K562 (cell line): ENCODE data around the gene ZNF521. TPM values are rescaled to one million over a fixed set of nuclear protein-coding genes. Genes with fewer than 3 reads are reported as not detected.

Source experiments
- ATAC-seq: fragments of 200-7000 bp; cut with Tn5 transposase; 3 replicates; pipeline ENCODE4 v1.9.1; 2020; ENCODE audit warnings: moderate library complexity
- BruUV-seq: library from RNA; stranded (reverse); fragments of 400-500 nt; replicated peaks from 2 replicates; lab custom pipeline; 2021; lab: Mats Ljungman, UMichigan
- CTCF ChIA-PET: fragments of 300-600 bp; formaldehyde crosslinking; extraction: SDS; loops from one replicate; lab custom pipeline; 2021; ENCODE audit warnings: low intra/inter-chr PET ratio; lab: Yijun Ruan, JAX
- POLR2A ChIA-PET: fragments of 300-600, 350-650 bp; sonication (Branson Sonifier 250); formaldehyde crosslinking; extraction: SDS; loops from one replicate; lab custom pipeline; 2021; ENCODE audit warnings: antibody characterized with exemption, inconsistent platforms; lab: Yijun Ruan, JAX
- DNase-seq, 4 experiments: peaks; one replicate each; pipeline versions ENCODE4 v3.0.0 to v3.0.0-alpha.2; 2011 to 2018; ENCODE audit warnings: low spot score in 3 of 4, mixed read lengths in 3 of 4; ENCODE audit errors: extremely low read depth in 1 of 4
- FAIRE-seq: peaks from 2 replicates; lab custom pipeline; 2011; peaks lifted over from hg19 to GRCh38; lab: Jason Lieb, UNC
- H2AFZ ChIP-seq: 2 replicates; pipeline ENCODE4 v1.6.0; 2011; ENCODE audit warnings: low read depth, low read length, control low read depth, inconsistent platforms
- H3K27ac ChIP-seq: fragments of 200-600 bp; 3 replicates; pipeline ENCODE4 v1.8.0; 2011; ENCODE audit warnings: low read depth, mild to moderate bottlenecking, control low read depth, inconsistent platforms, low read length, moderate library complexity, mixed read lengths; ENCODE audit errors: extremely low read depth
- H3K27me3 ChIP-seq, 2 experiments: fragments of 300-600 bp in 1 of 2; 2 replicates in 1 of 2; 3 replicates in 1 of 2; pipeline versions ENCODE4 v1.6.0 to v1.8.0; 2011; ENCODE audit warnings: inconsistent platforms in 2 of 2, low read length in 2 of 2, mild to moderate bottlenecking in 1 of 2, mixed read lengths in 1 of 2, moderate library complexity in 1 of 2; ENCODE audit not compliant: control insufficient read depth in 2 of 2, insufficient read depth in 2 of 2
- H3K36me3 ChIP-seq: fragments of 300-600 bp; 3 replicates; pipeline ENCODE4 v1.8.0; 2011; ENCODE audit warnings: mild to moderate bottlenecking, low read length, inconsistent platforms; ENCODE audit not compliant: control insufficient read depth, insufficient read depth
- H3K4me1 ChIP-seq, 2 experiments: fragments of 200-600 bp in 1 of 2; replicated peaks in 1 of 2; 2 replicates in 1 of 2; 3 replicates in 1 of 2; pipeline versions ENCODE4 v1.5.1 to v1.8.0; 2011; ENCODE audit warnings: inconsistent platforms in 2 of 2, low read length in 2 of 2, mild to moderate bottlenecking in 1 of 2, mixed read lengths in 1 of 2, moderate library complexity in 1 of 2; ENCODE audit not compliant: control insufficient read depth in 2 of 2, insufficient read depth in 2 of 2
- H3K4me2 ChIP-seq: 2 replicates; pipeline ENCODE4 v1.6.1; 2011; ENCODE audit warnings: low read length, control low read depth, inconsistent platforms, mixed read lengths; ENCODE audit not compliant: insufficient read depth
- H3K4me3 ChIP-seq: fragments of 200-600 bp; sonication (generic), shearing (Covaris generic); 2 replicates; pipeline ENCODE4 v1.5.1; 2016; ENCODE audit warnings: control low read depth, inconsistent platforms
- H3K79me2 ChIP-seq: fragments of 200-600 bp; 3 replicates; pipeline ENCODE4 v1.8.0; 2011; ENCODE audit warnings: low read length, inconsistent platforms; ENCODE audit not compliant: control insufficient read depth, insufficient read depth
- H3K9ac ChIP-seq, 2 experiments: 2 replicates each; pipeline versions ENCODE4 v1.6.0 to v1.6.1; 2011; ENCODE audit warnings: low read depth in 2 of 2, low read length in 2 of 2, control low read depth in 1 of 2, inconsistent platforms in 1 of 2, mild to moderate bottlenecking in 1 of 2, mixed read lengths in 1 of 2; ENCODE audit not compliant: insufficient read depth in 1 of 2
- H3K9me1 ChIP-seq: one replicate; pipeline ENCODE4 v1.6.0; 2011; ENCODE audit warnings: inconsistent platforms, mild to moderate bottlenecking, low read length, moderate library complexity; ENCODE audit not compliant: control insufficient read depth, insufficient read depth
- H3K9me3 ChIP-seq: replicated peaks from 2 replicates; pipeline ENCODE4 v1.5.1; 2011; ENCODE audit warnings: low read depth, low read length, inconsistent platforms; ENCODE audit not compliant: control insufficient read depth, insufficient read depth
- H4K20me1 ChIP-seq: replicated peaks from 2 replicates; pipeline ENCODE4 v1.6.1; 2011; ENCODE audit warnings: low read length, inconsistent platforms, mixed read lengths; ENCODE audit not compliant: control insufficient read depth, insufficient read depth
- ASH1L ChIP-seq: fragments of 450-650 bp; IDR thresholded peaks from 2 replicates; pipeline ENCODE4 v1.6.1; 2018; ENCODE audit warnings: borderline replicate concordance, mild to moderate bottlenecking, low read depth; ENCODE audit not compliant: partially characterized antibody
- BHLHE40 ChIP-seq: IDR thresholded peaks from 2 replicates; pipeline ENCODE4 v1.6.1; 2011; ENCODE audit warnings: low read length, improper control_type of control experiment
- CBX3 ChIP-seq, 2 experiments: IDR thresholded peaks; 1 replicate in 1 of 2; 2 replicates in 1 of 2; pipeline ENCODE4 v1.6.1; 2012; ENCODE audit warnings: inconsistent platforms in 2 of 2, low read length in 2 of 2, borderline replicate concordance in 1 of 2, control low read depth in 1 of 2
- KDM2B ChIP-seq: fragments of 250-450 bp; sonication (Bioruptor Pico); IDR thresholded peaks from 2 replicates; pipeline ENCODE4 v1.8.0; 2021; ENCODE audit warnings: mild to moderate bottlenecking, moderate library complexity
- KDM4B ChIP-seq, 2 experiments: fragments of 450-650 bp in 1 of 2; sonication (generic) in 1 of 2; IDR thresholded peaks; 2 replicates each; pipeline ENCODE4 v1.6.1; 2016 to 2017; ENCODE audit warnings: borderline replicate concordance in 2 of 2, antibody characterized with exemption in 1 of 2, low read depth in 1 of 2, mild to moderate bottlenecking in 1 of 2
- POLR2AphosphoS5 ChIP-seq: IDR thresholded peaks from 2 replicates; pipeline ENCODE4 v1.6.1; 2011; ENCODE audit warnings: mild to moderate bottlenecking, low read depth, low read length, moderate library complexity; ENCODE audit not compliant: control insufficient read depth, insufficient read depth
- TOE1 ChIP-seq, 2 experiments: fragments of 450-650 bp in 1 of 2; sonication (generic) in 1 of 2; formaldehyde crosslinking in 1 of 2; IDR thresholded peaks; 2 replicates each; pipeline versions ENCODE4 v1.7.1 to v1.8.0; 2016 to 2022; ENCODE audit warnings: borderline replicate concordance in 2 of 2, mild to moderate bottlenecking in 2 of 2, antibody characterized with exemption in 1 of 2, inconsistent platforms in 1 of 2, low read depth in 1 of 2, missing genetic modification reagents in 1 of 2, moderate library complexity in 1 of 2
- ZNF318 ChIP-seq, 2 experiments: fragments of 450-650 bp; IDR thresholded peaks; 2 replicates each; pipeline ENCODE4 v1.6.1; 2016; ENCODE audit warnings: mild to moderate bottlenecking in 2 of 2, borderline replicate concordance in 1 of 2, low read depth in 1 of 2, moderate library complexity in 1 of 2
- WGBS: fragments of 100-300 bp; shearing (Covaris generic); methylation state at CpG from one replicate; pipeline ENCODE4 v1.1.6; 2016; ENCODE audit warnings: low coverage, mixed read lengths; ENCODE audit not compliant: insufficient coverage; ENCODE audit errors: missing lambda C conversion rate; 5-methylcytosine and 5-hydroxymethylcytosine counted together
- in situ Hi-C: fragments of 300-500 bp; cut with MboI; formaldehyde crosslinking; loops from 4 replicates; pipeline ENCODE4 v1.15.0; 2018; ENCODE audit warnings: inconsistent platforms, mixed read lengths
- intact Hi-C: fragments of 100-400 bp; cut with micrococcal nuclease; formaldehyde crosslinking; loops from 2 replicates; pipeline ENCODE4 v1.14.2; 2022
- polyA plus RNA-seq, 8 experiments: library from polyadenylated mRNA; depleted of rRNA in 4 of 8; stranded (reverse) in 5 of 8; unstranded in 3 of 8; fragments of >200 nt; fragmentation: Nextera tagmentation in 2 of 8; fragmentation: Illumina TruSeq in 1 of 8; extraction: Ambion mirVana in 2 of 8; extraction: Trizol in 1 of 8; gene quantifications; 2 replicates each; pipeline versions ENCODE4 v1.2.1 to v1.2.3, GENCODE V29; 2011 to 2014; ENCODE audit warnings: inconsistent platforms in 1 of 8, missing spikeins in 1 of 8
- total RNA-seq, 7 experiments: library from RNA; depleted of rRNA in 6 of 7; stranded (reverse); fragments of >200 nt in 6 of 7; fragmentation: Illumina TruSeq in 2 of 7; extraction: Trizol in 2 of 7; gene quantifications; 2 replicates each; pipeline versions ENCODE4 v1.2.1 to v1.2.3, GENCODE V29; 2011 to 2021; ENCODE audit warnings: low replicate concordance in 1 of 7
- TF ChIP-seq, protein P1 (sequence below): fragments of 450-650 bp; IDR thresholded peaks from 2 replicates; pipeline ENCODE4 v1.6.1; 2016; ENCODE audit warnings: low read depth, mild to moderate bottlenecking, moderate library complexity

The ZNF521 gene
- total and polyA plus RNA-seq, 9 of the 15 experiments (the other 6 are each of a cell fraction or from before 2014, with no cell fraction given), result 1.2 to 5.8 (median 1.6) TPM

GRCh38 chr18:25112821-25113434 lies 239.0 kb downstream of the ZNF521 start:
- CTCF ChIA-PET, result no interaction called here
- H3K9me3 ChIP-seq, result no peaks in the 10 kb centered on the region
- H3K4me1 ChIP-seq, result no peaks in the 10 kb centered on the region
- no peak for FAIRE-seq
- H3K4me2 ChIP-seq, result no peak overlapping the region
- no peak overlapping the region; the same call in 1 of the 2 replicates for H2AFZ ChIP-seq
- in situ Hi-C loops, result no loop called here
- no TSS peak for BruUV-seq
- ATAC-seq, result no peak
- H3K27ac ChIP-seq, result no peak overlapping the region
- no peaks in the 10 kb centered on the region for H3K9me1 ChIP-seq
- intact Hi-C loops, result no loop called here
- POLR2A ChIA-PET, result no interaction called here
- no peaks in the 10 kb centered on the region for H3K79me2 ChIP-seq
- TF ChIP-seq KDM2B (CRISPR knock-in tag) (no peak), ZNF318 (IDR thresholded peaks at IDR 0.05; ENCODE audit: borderline replicate concordance in 1 of 2, low read depth in 1 of 2) (no peak), TOE1 (IDR thresholded peaks at IDR 0.05; ENCODE audit: borderline replicate concordance) (no peak), TOE1 (CRISPR knock-in tag; IDR thresholded peaks at IDR 0.05; ENCODE audit: borderline replicate concordance, low read depth) (no peak), CBX3 (IDR thresholded peaks at IDR 0.05; ENCODE audit: borderline replicate concordance in 1 of 2, low read length in 2 of 2) (no peak), BHLHE40 (no peak), KDM4B (IDR thresholded peaks at IDR 0.05; ENCODE audit: borderline replicate concordance in 2 of 2, low read depth in 1 of 2) (no peak), POLR2AphosphoS5 (no peak), ASH1L (no peak)
- TF ChIP-seq, protein P1, sequence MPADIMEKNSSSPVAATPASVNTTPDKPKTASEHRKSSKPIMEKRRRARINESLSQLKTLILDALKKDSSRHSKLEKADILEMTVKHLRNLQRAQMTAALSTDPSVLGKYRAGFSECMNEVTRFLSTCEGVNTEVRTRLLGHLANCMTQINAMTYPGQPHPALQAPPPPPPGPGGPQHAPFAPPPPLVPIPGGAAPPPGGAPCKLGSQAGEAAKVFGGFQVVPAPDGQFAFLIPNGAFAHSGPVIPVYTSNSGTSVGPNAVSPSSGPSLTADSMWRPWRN, result no peak
- TF ChIP-seq, all 486 proteins: peak for 0
- no peak overlapping the region for H3K4me3 ChIP-seq
- H3K9ac ChIP-seq, result no peak overlapping the region
- 10% methylated on average over 7 of the region's 7 CpGs for WGBS
- H3K36me3 ChIP-seq, result no peaks in the 10 kb centered on the region
- H3K27me3 ChIP-seq, result no peaks in the 10 kb centered on the region
- no peaks in the 10 kb centered on the region for H4K20me1 ChIP-seq
- no peak for DNase-seq
